H7 (cell line): ENCODE results near the gene GSTO2. TPM values are rescaled to one million over a fixed set of nuclear protein-coding genes. Genes with fewer than 3 reads are reported as not detected.
"Not testable (repeated sequence)": the region's sequence is repeated elsewhere in the genome, so short reads cannot be mapped to it uniquely, and the experiment has no call there.

Source experiments
- DNase-seq: peaks from one replicate; pipeline ENCODE4 v3.0.0; 2012
- H3K27me3 ChIP-seq: 2 replicates; pipeline ENCODE4 v1.6.0; 2011; ENCODE audit warnings: mild to moderate bottlenecking, low read length; ENCODE audit not compliant: control insufficient read depth, insufficient read depth
- H3K36me3 ChIP-seq: replicated peaks from 2 replicates; pipeline ENCODE4 v1.5.1; 2011; ENCODE audit warnings: low read length; ENCODE audit not compliant: control insufficient read depth, insufficient read depth
- H3K4me3 ChIP-seq: 2 replicates; pipeline ENCODE4 v1.5.1; 2011; ENCODE audit warnings: low read depth, mild to moderate bottlenecking, control low read depth, low read length, moderate library complexity; ENCODE audit not compliant: insufficient read depth
- total RNA-seq: library from RNA; depleted of rRNA; stranded (reverse); fragments of >200 nt; shearing (Covaris generic); gene quantifications from 2 replicates; pipeline ENCODE4 v1.2.3, GENCODE V29; 2014; rRNA removed

The GSTO2 gene
- total RNA-seq: 15.2 and 20.6 TPM in 2 replicates

- DNase-seq: peak; percentile 100
- Histone ChIP-seq H3K27me3 (no peaks in the 10 kb centered on the region), H3K36me3 (peaks cover 2% of the 10 kb centered on the region), H3K4me3 (peak within 1 kb of the TSS; percentile 86)
These were observed at the start of gene GSTO2 for GRCh38 chr10:104268713-104269645. Gene GSTO2 (plus strand): TSS chr10:104269184. CDS start chr10:104274916, 5,732 bp downstream.

- Histone ChIP-seq H3K27me3 (no peaks in the 10 kb centered on the region), H3K4me3 (no peak overlapping the region), H3K36me3 (no peaks in the 10 kb centered on the region)
- DNase-seq: no peak
These were observed 48.5 kb upstream of the GSTO2 start for GRCh38 chr10:104220522-104220921.

DNA sequence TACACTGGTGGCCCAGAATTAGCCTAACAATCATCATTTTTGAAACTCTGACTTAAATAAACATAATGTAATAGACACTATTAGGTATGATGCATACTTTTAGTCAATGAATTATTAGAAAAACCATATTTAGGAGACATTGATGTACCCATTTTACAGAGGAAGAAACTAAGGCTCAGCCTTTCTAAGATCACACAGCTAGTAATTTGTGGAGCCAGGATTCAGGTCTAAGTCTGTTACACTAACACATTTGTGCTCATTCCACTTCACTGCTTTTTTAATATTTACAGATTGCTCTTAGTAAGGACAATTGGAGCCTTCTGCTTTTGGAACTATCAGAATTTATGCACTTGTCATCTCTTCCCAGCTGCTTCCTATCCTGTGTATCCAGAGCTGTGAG, 45.7 kb upstream of the GSTO2 start:
- H3K4me3 ChIP-seq: no peak overlapping the region
- H3K27me3 ChIP-seq: no peaks in the 10 kb centered on the region
- no peak for DNase-seq
- no peaks in the 10 kb centered on the region for H3K36me3 ChIP-seq

DNA sequence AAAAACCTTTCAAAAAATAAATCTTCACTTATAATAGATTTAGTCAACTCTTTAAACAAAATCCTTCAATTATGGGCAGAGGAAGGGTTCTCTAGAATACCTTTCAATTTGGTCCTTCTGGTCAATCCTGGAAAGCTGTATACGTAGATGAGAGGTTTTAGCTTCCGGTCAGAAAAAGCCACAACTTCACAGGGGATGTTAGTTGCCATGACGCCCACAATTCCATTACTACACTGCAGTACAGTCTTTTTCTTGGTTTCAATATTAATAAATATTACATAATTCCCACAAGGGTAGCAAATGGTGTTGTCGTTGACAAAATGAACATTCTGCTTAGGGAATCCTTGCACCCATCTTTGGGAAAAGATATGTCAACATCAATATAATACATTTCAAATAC, 38.5 kb upstream of the GSTO2 start:
- DNase-seq: no peak
- Histone ChIP-seq H3K4me3 (no peak overlapping the region), H3K27me3 (no peaks in the 10 kb centered on the region; the same call in 1 of the 2 replicates), H3K36me3 (no peaks in the 10 kb centered on the region)

DNA sequence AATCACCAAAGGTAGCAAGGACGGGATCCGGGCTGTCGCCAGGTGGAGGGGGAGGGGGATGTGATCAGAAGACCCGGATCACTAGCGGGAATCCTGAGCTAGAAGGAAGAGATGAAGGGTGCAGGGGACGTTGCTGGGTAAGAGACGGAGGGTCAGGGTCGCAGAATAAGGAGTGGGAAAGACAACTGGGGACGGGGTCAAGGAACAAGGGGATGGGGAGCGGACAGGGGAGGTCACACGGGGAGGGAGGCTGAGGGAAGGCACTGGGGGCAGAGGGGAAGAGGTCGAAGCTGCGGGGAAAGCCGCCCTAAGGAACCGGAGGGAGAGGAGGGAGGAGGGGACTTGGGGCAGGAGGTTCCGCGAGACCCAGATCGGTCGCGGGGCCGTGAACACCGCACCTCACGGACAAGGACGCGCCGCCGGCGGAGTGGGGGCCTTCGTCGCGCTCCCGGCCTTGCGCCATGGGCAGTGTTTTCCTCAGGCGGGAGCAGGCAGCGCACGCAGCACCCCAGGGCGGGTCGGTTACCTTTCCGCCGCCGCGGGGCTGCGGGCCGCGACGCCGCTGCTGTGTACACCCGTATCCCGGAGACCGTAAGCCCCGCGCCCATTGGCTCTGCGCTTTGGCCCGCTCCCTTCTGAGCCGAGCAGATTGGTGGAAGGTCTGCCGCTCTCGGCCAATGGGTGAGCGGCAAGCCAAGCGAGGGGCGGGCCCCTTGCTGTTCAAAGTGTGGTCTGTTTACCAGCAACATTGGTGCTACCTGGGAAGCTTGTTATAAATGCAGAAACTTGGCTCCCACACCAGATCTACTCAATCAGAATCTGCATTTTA, 37.0 kb upstream of the GSTO2 start, which contains the start of gene CFAP43:
TSS of gene CFAP43 (minus strand) at position 581 of the 829 bp plus-strand sequence. CDS start at position 463, 118 bp downstream.
- H3K27me3 ChIP-seq: no peaks in the 10 kb centered on the region; the same call in 1 of the 2 replicates
- peak; percentile 98 for DNase-seq
- no peaks in the 10 kb centered on the region for H3K36me3 ChIP-seq
- H3K4me3 ChIP-seq: peak within 1 kb of the TSS; percentile 94

DNA sequence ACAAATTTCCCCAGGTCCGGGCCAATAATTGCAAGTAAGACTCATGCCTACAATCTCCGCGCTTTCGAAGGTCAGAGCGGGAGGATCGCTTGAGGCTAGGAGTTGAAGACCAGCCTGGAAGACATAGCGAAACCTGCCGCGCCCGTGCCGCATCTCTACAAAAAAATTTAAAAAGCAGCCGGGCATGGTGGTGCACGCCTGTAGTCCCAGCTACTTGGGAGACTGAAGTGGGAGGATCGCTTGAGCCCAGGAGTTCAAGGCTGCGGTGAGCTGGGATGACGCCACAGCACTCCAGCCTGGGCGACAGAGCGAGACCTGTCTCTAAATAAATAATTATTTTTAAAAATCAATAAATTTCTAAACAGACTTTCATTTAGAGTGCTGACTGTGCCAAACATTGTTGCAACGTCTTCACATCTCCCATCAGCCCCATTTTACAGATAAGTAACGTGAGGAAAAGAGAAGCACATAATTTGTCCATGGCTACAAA, 36.3 kb upstream of the GSTO2 start:
- Histone ChIP-seq H3K4me3 (peak overlapping the region; percentile 94), H3K27me3 (no peaks in the 10 kb centered on the region; the same call in 1 of the 2 replicates), H3K36me3 (no peaks in the 10 kb centered on the region)
- no peak for DNase-seq

DNA sequence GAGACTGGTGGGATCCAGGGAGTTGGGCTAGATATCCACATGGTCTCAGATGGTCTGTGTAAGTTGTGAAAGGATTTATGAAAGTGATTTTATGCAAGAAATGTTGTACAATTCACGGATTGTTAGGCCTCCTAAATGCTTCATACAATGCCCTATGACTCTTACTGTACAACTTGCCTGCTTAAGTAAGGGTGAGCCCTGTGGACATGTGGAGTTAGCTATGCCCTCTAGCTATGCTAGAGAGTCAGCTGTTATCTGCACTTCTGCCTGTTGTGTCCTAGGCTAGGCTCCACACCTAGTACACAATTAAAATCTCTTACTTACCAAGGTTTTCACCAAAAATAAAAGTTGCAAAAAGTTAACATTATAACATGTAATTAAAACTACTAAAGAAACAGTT, 35.2 kb upstream of the GSTO2 start:
- Histone ChIP-seq H3K27me3 (no peaks in the 10 kb centered on the region; the same call in 1 of the 2 replicates), H3K4me3 (no peak overlapping the region), H3K36me3 (no peaks in the 10 kb centered on the region)
- DNase-seq: no peak

GRCh38 chr10:104234934-104235333, 34.0 kb upstream of the GSTO2 start:
- no peak for DNase-seq
- Histone ChIP-seq H3K4me3 (no peak overlapping the region), H3K36me3 (no peaks in the 10 kb centered on the region), H3K27me3 (no peaks in the 10 kb centered on the region; the same call in 1 of the 2 replicates)

- no peaks in the 10 kb centered on the region for H3K36me3 ChIP-seq
- no peak overlapping the region for H3K4me3 ChIP-seq
- no peaks in the 10 kb centered on the region; the same call in 1 of the 2 replicates for H3K27me3 ChIP-seq
- no peak for DNase-seq
These were observed 33.2 kb upstream of the GSTO2 start for GRCh38 chr10:104235801-104236200.

DNA sequence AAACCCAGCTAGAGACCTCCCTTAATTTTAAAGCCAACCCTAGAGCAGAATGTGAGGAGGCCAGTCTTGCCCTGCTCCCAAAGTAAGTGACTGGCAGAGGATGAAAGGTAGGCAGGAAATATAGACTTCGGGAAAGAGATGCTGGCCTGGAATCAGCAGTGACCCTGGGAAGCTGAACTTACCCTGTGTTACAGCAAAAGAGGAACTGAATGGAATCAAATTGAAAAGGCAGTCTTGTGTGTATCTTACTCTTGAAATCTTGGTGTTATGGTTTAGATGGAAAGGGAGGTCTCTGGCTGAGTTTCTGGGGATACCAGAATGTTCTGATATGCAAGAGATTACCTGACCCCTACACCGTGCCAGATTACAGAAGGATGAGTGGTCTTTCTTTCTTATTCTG, 28.9 kb upstream of the GSTO2 start:
- H3K4me3 ChIP-seq: no peak overlapping the region
- no peaks in the 10 kb centered on the region for H3K36me3 ChIP-seq
- no peak for DNase-seq
- no peaks in the 10 kb centered on the region for H3K27me3 ChIP-seq

GRCh38 chr10:104242545-104242944, 26.4 kb upstream of the GSTO2 start:
- H3K4me3 ChIP-seq: no peak overlapping the region

GRCh38 chr10:104243009-104243408, 26.0 kb upstream of the GSTO2 start:
- DNase-seq, H3K36me3 ChIP-seq, H3K4me3 ChIP-seq, H3K27me3 ChIP-seq: not testable (repeated sequence)

More at GRCh38 chr10:104242545-104242944, 26.4 kb upstream of the GSTO2 start:
- no peaks in the 10 kb centered on the region for H3K36me3 ChIP-seq
- H3K27me3 ChIP-seq: no peaks in the 10 kb centered on the region
- DNase-seq: no peak

DNA sequence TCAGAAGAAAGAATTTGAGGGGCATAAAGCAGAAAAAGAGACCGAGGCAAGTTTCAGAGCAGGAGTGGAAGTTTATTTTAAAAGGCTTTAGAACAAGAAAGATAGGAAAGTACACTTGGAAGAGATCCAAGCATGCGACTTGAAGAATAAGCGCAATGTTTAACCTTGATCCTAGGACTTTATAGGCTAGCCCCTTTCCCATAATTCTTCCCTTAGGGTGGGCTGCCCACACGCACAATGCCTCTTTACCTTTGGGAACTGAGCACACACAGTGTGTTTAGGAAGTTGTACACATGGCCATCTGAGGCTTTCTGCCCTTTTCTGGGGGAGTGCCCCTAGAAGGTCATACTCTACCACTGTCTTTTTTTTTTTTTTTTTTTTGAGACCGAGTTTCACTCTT, 25.5 kb upstream of the GSTO2 start:
- DNase-seq: no peak
- no peaks in the 10 kb centered on the region for H3K27me3 ChIP-seq
- H3K4me3 ChIP-seq: no peak overlapping the region
- H3K36me3 ChIP-seq: no peaks in the 10 kb centered on the region

- Histone ChIP-seq H3K4me3 (no peak overlapping the region), H3K36me3 (no peaks in the 10 kb centered on the region), H3K27me3 (no peaks in the 10 kb centered on the region)
- no peak for DNase-seq
These were observed 23.8 kb upstream of the GSTO2 start for GRCh38 chr10:104245066-104245632.
